H1 (cell line): ENCODE measurements around the gene CDK5R1. TPM values are rescaled to one million over a fixed set of nuclear protein-coding genes. Genes with fewer than 3 reads are reported as not detected.
A peak's percentile ranks its signal among the peaks of the same experiment; 100 is the strongest.

Source experiments
- CTCF ChIA-PET: fragments of 300-600 bp; sonication (Branson Sonifier 250); formaldehyde crosslinking; loops from one replicate; lab custom pipeline; 2021; ENCODE audit not compliant: partially characterized antibody; lab: Charles Lee
- POLR2A ChIA-PET: fragments of 300-600 bp; sonication (Branson Sonifier 250); formaldehyde crosslinking; loops from one replicate; lab custom pipeline; 2021; ENCODE audit warnings: inconsistent platforms; ENCODE audit not compliant: partially characterized antibody; lab: Charles Lee
- DNase-seq, 2 experiments: peaks; one replicate each; pipeline versions ENCODE4 v3.0.0 to v3.0.0-alpha.2; 2010 to 2022; ENCODE audit warnings: low spot score in 2 of 2, low read depth in 1 of 2, mixed read lengths in 1 of 2
- FAIRE-seq: peaks from 2 replicates; lab custom pipeline; 2011; peaks lifted over from hg19 to GRCh38; lab: Jason Lieb, UNC
- H2AFZ ChIP-seq: 2 replicates; pipeline ENCODE4 v1.8.1; 2012; ENCODE audit warnings: low read length, inconsistent platforms
- H2AK5ac ChIP-seq: 2 replicates; pipeline ENCODE4 v1.6.1; 2013; ENCODE audit warnings: low read depth, low read length
- H2BK120ac ChIP-seq: replicated peaks from 2 replicates; pipeline ENCODE3; 2013; ENCODE audit warnings: low read depth, low read length, inconsistent platforms
- H2BK12ac ChIP-seq: 2 replicates; pipeline ENCODE4 v1.6.1; 2013; ENCODE audit warnings: low read depth, low read length
- H2BK15ac ChIP-seq: 2 replicates; pipeline ENCODE4 v1.6.1; 2013; ENCODE audit warnings: low read length
- H2BK20ac ChIP-seq: 2 replicates; pipeline ENCODE4 v1.6.1; 2013; ENCODE audit warnings: low read length
- H2BK5ac ChIP-seq: 2 replicates; pipeline ENCODE4 v1.6.1; 2013; ENCODE audit warnings: low read depth, low read length
- H3K14ac ChIP-seq: 2 replicates; pipeline ENCODE4 v1.6.1; 2013; ENCODE audit warnings: inconsistent platforms; ENCODE audit not compliant: insufficient read length
- H3K18ac ChIP-seq: 2 replicates; pipeline ENCODE4 v1.6.1; 2013; ENCODE audit warnings: low read length; ENCODE audit errors: extremely low read depth
- H3K23ac ChIP-seq: 2 replicates; pipeline ENCODE4 v1.6.1; 2013; ENCODE audit warnings: inconsistent platforms; ENCODE audit not compliant: insufficient read length
- H3K23me2 ChIP-seq: 2 replicates; pipeline ENCODE4 v1.6.1; 2013; ENCODE audit warnings: low read depth, low read length
- H3K27ac ChIP-seq: 2 replicates; pipeline ENCODE4 v1.6.1; 2011; ENCODE audit warnings: low read depth, low read length, inconsistent platforms
- H3K27me3 ChIP-seq, 4 experiments: replicated peaks in 1 of 4; 1 replicate in 1 of 4; 2 replicates in 3 of 4; pipeline versions ENCODE4 v1.6.1 to v1.8.1; 2011 to 2013; ENCODE audit warnings: low read length in 3 of 4, mild to moderate bottlenecking in 3 of 4, inconsistent platforms in 2 of 4, mixed read lengths in 2 of 4, moderate library complexity in 1 of 4; ENCODE audit not compliant: control insufficient read depth in 3 of 4, insufficient read depth in 3 of 4; ENCODE audit errors: extremely low read depth in 1 of 4
- H3K36me3 ChIP-seq, 4 experiments: 2 replicates each; pipeline versions ENCODE4 v1.6.1 to v1.8.1; 2011 to 2013; ENCODE audit warnings: mild to moderate bottlenecking in 4 of 4, low read length in 3 of 4, moderate library complexity in 2 of 4, control low read depth in 1 of 4, inconsistent platforms in 1 of 4; ENCODE audit not compliant: insufficient read depth in 4 of 4, control insufficient read depth in 2 of 4
- H3K4ac ChIP-seq: replicated peaks from 2 replicates; pipeline ENCODE3; 2013; ENCODE audit warnings: low read length, low read depth, mixed read lengths, inconsistent platforms; ENCODE audit not compliant: insufficient read length
- H3K4me1 ChIP-seq, 4 experiments: replicated peaks in 1 of 4; 1 replicate in 1 of 4; 2 replicates in 3 of 4; pipeline versions ENCODE4 v1.6.1 to v1.8.1; 2011 to 2013; ENCODE audit warnings: low read length in 3 of 4, inconsistent platforms in 2 of 4, mixed read lengths in 1 of 4; ENCODE audit not compliant: insufficient read depth in 4 of 4, control insufficient read depth in 3 of 4
- H3K4me2 ChIP-seq, 2 experiments: 2 replicates each; pipeline versions ENCODE4 v1.6.1 to v1.8.1; 2011 to 2013; ENCODE audit warnings: low read depth in 2 of 2, low read length in 2 of 2, control low read depth in 1 of 2, inconsistent platforms in 1 of 2, mild to moderate bottlenecking in 1 of 2; ENCODE audit not compliant: insufficient read depth in 1 of 2
- H3K4me3 ChIP-seq, 4 experiments: fragments of 200-600, 300-600 bp in 1 of 4; sonication (generic), shearing (Covaris generic), sonication (Bioruptor Twin) in 1 of 4; 2 replicates each; pipeline versions ENCODE4 v1.5.1 to v1.8.1; 2011 to 2016; ENCODE audit warnings: low read length in 4 of 4, low read depth in 3 of 4, control low read depth in 2 of 4, inconsistent platforms in 2 of 4, mild to moderate bottlenecking in 2 of 4, mixed read lengths in 1 of 4, moderate library complexity in 1 of 4; ENCODE audit not compliant: insufficient read depth in 2 of 4; ENCODE audit errors: extremely low read depth in 1 of 4
- H3K56ac ChIP-seq: replicated peaks from 2 replicates; pipeline ENCODE3; 2013; ENCODE audit warnings: low read depth, mild to moderate bottlenecking, mixed read lengths, low read length, inconsistent platforms; ENCODE audit not compliant: insufficient read length
- H3K79me1 ChIP-seq: 2 replicates; pipeline ENCODE4 v1.6.1; 2013; ENCODE audit warnings: low read depth, low read length, control low read depth
- H3K79me2 ChIP-seq, 2 experiments: 2 replicates each; pipeline versions ENCODE4 v1.6.1 to v1.8.1; 2012 to 2013; ENCODE audit warnings: low read length in 2 of 2, mild to moderate bottlenecking in 2 of 2, inconsistent platforms in 1 of 2; ENCODE audit not compliant: insufficient read depth in 2 of 2, control insufficient read depth in 1 of 2
- H3K9ac ChIP-seq, 4 experiments: replicated peaks in 1 of 4; 1 replicate in 1 of 4; 2 replicates in 3 of 4; pipeline versions ENCODE4 v1.6.1 to v1.8.1; 2011 to 2013; ENCODE audit warnings: low read depth in 3 of 4, low read length in 3 of 4, control low read depth in 2 of 4, mild to moderate bottlenecking in 2 of 4, moderate library complexity in 2 of 4, inconsistent platforms in 1 of 4; ENCODE audit errors: extremely low read depth in 1 of 4
- H3K9me3 ChIP-seq, 2 experiments: 2 replicates each; pipeline versions ENCODE4 v1.6.1 to v1.8.1; 2012 to 2013; ENCODE audit warnings: mild to moderate bottlenecking in 2 of 2, moderate library complexity in 2 of 2, control low read depth in 1 of 2, inconsistent platforms in 1 of 2, low read depth in 1 of 2, low read length in 1 of 2, mixed read lengths in 1 of 2; ENCODE audit not compliant: insufficient read depth in 2 of 2
- H4K20me1 ChIP-seq, 2 experiments: replicated peaks in 1 of 2; 2 replicates each; pipeline versions ENCODE3 to v1.8.1; 2011 to 2013; ENCODE audit warnings: inconsistent platforms in 2 of 2, low read length in 2 of 2, mild to moderate bottlenecking in 1 of 2; ENCODE audit not compliant: insufficient read depth in 2 of 2, control insufficient read depth in 1 of 2
- H4K5ac ChIP-seq: 2 replicates; pipeline ENCODE4 v1.6.1; 2013; ENCODE audit warnings: low read length, low read depth, mixed read lengths, inconsistent platforms; ENCODE audit not compliant: insufficient read length
- H4K8ac ChIP-seq: 2 replicates; pipeline ENCODE4 v1.8.0; 2013; ENCODE audit warnings: mild to moderate bottlenecking, moderate library complexity, low read length, inconsistent platforms; ENCODE audit not compliant: insufficient read depth; ENCODE audit errors: extremely low read depth
- H4K91ac ChIP-seq: replicated peaks from 2 replicates; pipeline ENCODE3; 2013; ENCODE audit warnings: low read length, mixed read lengths, inconsistent platforms; ENCODE audit not compliant: insufficient read length
- HDAC2 ChIP-seq, 2 experiments: fragments of 300-600 bp in 1 of 2; sonication (generic) in 1 of 2; IDR thresholded peaks; 2 replicates each; pipeline ENCODE4 v1.6.1; 2011 to 2012; ENCODE audit warnings: low read depth in 2 of 2, low read length in 2 of 2, mild to moderate bottlenecking in 2 of 2, moderate library complexity in 2 of 2, borderline replicate concordance in 1 of 2, inconsistent platforms in 1 of 2
- HDAC6 ChIP-seq: IDR thresholded peaks from one replicate; pipeline ENCODE4 v1.7.1; 2012; ENCODE audit warnings: low read depth, mild to moderate bottlenecking, inconsistent platforms, low read length, moderate library complexity
- YY1 ChIP-seq: IDR thresholded peaks from 2 replicates; pipeline ENCODE4 v1.6.1; 2011; ENCODE audit warnings: low read depth, mild to moderate bottlenecking, low read length
- WGBS, 2 experiments: shearing (Covaris generic) in 1 of 2; methylation state at CpG; one replicate each; pipeline versions ENCODE4 v1.1.6 to v1.1.7; 2013 to 2015; ENCODE audit warnings: low lambda C conversion rate in 2 of 2, mixed read lengths in 2 of 2, inconsistent platforms in 1 of 2, low coverage in 1 of 2, missing lambda C conversion rate in 1 of 2; ENCODE audit not compliant: insufficient replicate concordance in 2 of 2, insufficient coverage in 1 of 2, insufficient read length in 1 of 2; ENCODE audit errors: extremely low coverage in 1 of 2, missing lambda C conversion rate in 1 of 2; 5-methylcytosine and 5-hydroxymethylcytosine counted together
- polyA plus RNA-seq, 7 experiments: library from polyadenylated mRNA; depleted of rRNA in 3 of 7; stranded (reverse) in 5 of 7; unstranded in 2 of 7; fragments of >200 nt in 5 of 7; fragments of 200-250 nt in 2 of 7; gene quantifications; 1 replicate in 5 of 7; 2 replicates in 1 of 7; 4 replicates in 1 of 7; pipeline versions ENCODE4 v1.2.1 to v1.2.3, GENCODE V29; 2011 to 2013; ENCODE audit warnings: missing spikeins in 2 of 7, mixed read lengths in 2 of 7
- total RNA-seq: library from RNA; stranded (reverse); fragmentation: NEBNext Ultra II Directional; extraction: Animal tissue kit (Norgen Biotek cat#: 25700); gene quantifications from 2 replicates; pipeline ENCODE4 v1.2.1, GENCODE V29; 2021

CDK5R1 gene
- total and polyA plus RNA-seq, 2 of the 8 experiments (the other 6 are each of a cell fraction or from before 2014, with no cell fraction given): 2.7 to 9.9 TPM

- H2BK12ac ChIP-seq: no peak overlapping the region; the same call in 1 of the 2 replicates
- no peak overlapping the region for H3K23ac ChIP-seq
- H3K4ac ChIP-seq: no peak overlapping the region
- peaks cover 21 to 40% (median 25%) of the 10 kb centered on the region in 4 experiments for H3K4me1 ChIP-seq
- TF ChIP-seq YY1 (no peak), HDAC6 (no peak), HDAC2 (IDR thresholded peaks at IDR 0.05; ENCODE audit: borderline replicate concordance in 1 of 2, low read depth in 2 of 2, low read length in 2 of 2) (no peak)
- no peak overlapping the region for H2AK5ac ChIP-seq
- peaks cover 3% of the 10 kb centered on the region; the same call in 1 of the 2 replicates for H3K23me2 ChIP-seq
- no peak overlapping the region for H4K8ac ChIP-seq
- H3K4me3 ChIP-seq: no peak overlapping the region
- no peaks in the 10 kb centered on the region for H3K9me3 ChIP-seq
- POLR2A ChIA-PET: interaction anchor here (1.1 to 5.3 kb wide), 5 partner anchors 9 to 73 kb away, joined by 4 to 35 read pairs (median 6); partner anchors contain the start of genes CDK5R1 and PSMD11
- H3K18ac ChIP-seq: no peak overlapping the region
- WGBS, 2 experiments: 83% methylated on average over 7 of the region's 7 CpGs; no CpG with 5 or more reads in 1 of the 2 experiments
- H2BK120ac ChIP-seq: no peak overlapping the region
- no peak overlapping the region for H4K5ac ChIP-seq
- no peak overlapping the region for H3K9ac ChIP-seq
- H2BK5ac ChIP-seq: no peak overlapping the region
- no peaks in the 10 kb centered on the region; a peak in 2 of 7 replicates for H3K27me3 ChIP-seq
- H4K91ac ChIP-seq: no peak overlapping the region
- no peak overlapping the region for H3K27ac ChIP-seq
- no peak overlapping the region for H2BK20ac ChIP-seq
- no peaks in the 10 kb centered on the region for H3K79me2 ChIP-seq
- H2BK15ac ChIP-seq: no peak overlapping the region
- H2AFZ ChIP-seq: no peak overlapping the region
- H3K4me2 ChIP-seq: peak overlapping the region in 1 of 2 experiments; percentile 72; a peak in 1 of 4 replicates
- FAIRE-seq: no peak
- no peaks in the 10 kb centered on the region for H3K36me3 ChIP-seq
- H3K79me1 ChIP-seq: no peaks in the 10 kb centered on the region
- DNase-seq: no peak
- no peak overlapping the region for H3K14ac ChIP-seq
- no peaks in the 10 kb centered on the region for H4K20me1 ChIP-seq
- CTCF ChIA-PET: interaction anchor here (0.6 to 2.9 kb wide), 4 partner anchors 30 to 56 kb away, joined by 3 to 8 read pairs (median 6); no protein-coding TSS in a partner anchor
- H3K56ac ChIP-seq: no peak overlapping the region
Measured at GRCh38 chr17:32517982-32518381, 31.2 kb downstream of the CDK5R1 start.
